ENCODE measurements around the gene CHRM4.

CHRM4 gene

DNA sequence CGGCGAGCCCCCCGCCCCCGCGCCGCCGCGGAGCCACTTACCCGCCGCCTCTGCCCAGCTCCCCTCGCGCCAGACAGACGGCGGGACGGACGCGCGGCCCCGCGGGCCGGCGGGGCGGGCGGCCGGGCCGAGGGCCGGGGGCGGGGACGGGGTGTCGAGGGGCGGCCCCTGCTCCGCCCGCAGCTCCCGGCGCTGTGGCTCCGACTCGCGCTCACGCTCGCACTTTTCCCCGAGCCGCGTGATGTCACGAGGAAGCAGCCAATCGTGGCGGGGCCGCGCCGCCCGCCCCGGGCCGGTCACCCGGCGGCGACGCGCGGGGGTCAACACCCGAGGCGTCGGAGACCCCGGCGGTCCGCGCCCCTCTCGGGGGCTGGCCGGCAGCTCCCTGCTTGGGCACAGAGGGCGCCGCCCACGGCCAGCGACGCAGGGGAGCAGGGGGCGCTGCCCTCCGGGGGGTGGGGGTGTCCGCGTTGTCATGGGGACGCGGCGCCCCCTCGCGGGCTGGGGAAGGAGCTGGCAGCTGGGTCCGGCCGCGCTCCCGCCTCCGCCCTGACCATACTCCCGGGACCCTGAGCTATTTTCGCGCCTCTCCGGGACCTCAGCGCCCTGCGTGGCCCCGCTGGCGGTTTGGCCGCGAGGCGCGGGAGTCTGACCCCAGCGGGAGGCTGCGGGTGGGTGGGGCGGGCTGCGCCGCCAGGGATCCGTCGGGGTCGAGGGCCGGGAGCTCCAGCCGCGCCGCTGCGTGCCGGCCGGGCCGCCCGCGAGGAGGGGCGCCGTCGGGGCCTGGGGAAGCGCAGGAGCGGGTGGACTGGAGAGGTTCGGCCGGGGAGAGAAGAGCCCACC is at the start of gene CHRM4:
CHRM4 (minus strand) TSS at position 199 of the 843 bp plus-strand sequence. CDS start 5,219 bp downstream, outside the sequence.
- DNase-seq (ENCODE audit: low read depth in 3 of 3, low spot score in 1 of 3) = no peak

DNA sequence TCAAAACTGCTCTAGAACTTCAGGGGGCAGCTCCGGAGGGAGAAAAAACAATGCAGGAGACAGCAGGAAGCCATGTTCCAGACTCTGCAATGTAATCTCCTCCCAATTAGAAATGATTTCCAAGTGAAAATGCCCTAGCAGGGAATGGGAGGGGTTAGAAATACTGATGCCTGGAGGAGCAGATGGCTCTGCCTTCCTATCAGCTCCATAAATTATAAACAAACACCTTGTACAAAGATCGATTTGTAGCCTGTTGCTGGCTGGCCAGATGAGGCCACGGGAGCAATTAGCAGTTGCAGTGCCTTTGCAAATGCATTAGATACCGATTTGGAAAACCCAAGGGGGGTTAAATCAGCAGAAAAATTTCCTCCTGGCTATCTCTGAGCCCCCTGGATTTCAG is 46.6 kb upstream of the CHRM4 start:
- DNase-seq (ENCODE audit: low read depth in 3 of 3, low spot score in 1 of 3) = no peak

DNA sequence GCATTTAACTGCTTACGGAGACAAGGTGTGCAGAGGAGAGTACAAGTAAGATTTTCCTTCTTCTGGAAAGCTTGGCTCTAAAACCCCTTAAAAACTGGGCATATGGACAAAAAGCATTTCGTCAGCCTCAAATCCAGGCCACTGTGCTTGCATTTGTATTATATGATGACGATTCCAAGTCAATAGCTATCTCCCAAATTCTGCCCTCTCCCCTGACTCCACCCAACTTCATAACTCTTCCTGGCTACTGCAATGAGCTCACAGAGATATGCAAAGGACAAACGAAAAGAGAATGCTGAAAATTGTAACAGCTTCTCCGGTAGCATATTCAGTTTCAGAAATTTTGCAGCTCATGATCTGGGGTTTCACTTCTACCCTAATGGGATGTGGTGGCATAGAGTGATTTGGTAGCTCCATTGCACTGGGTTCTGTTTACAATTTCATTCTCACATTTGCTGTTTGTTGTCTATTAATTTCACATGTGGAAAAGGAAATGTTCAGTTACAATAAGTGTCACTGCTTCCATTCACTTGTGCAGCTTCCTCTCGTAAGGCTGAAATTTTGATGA is 45.6 kb upstream of the CHRM4 start:
- DNase-seq (ENCODE audit: low read depth in 3 of 3, low spot score in 1 of 3) = no peak

DNA sequence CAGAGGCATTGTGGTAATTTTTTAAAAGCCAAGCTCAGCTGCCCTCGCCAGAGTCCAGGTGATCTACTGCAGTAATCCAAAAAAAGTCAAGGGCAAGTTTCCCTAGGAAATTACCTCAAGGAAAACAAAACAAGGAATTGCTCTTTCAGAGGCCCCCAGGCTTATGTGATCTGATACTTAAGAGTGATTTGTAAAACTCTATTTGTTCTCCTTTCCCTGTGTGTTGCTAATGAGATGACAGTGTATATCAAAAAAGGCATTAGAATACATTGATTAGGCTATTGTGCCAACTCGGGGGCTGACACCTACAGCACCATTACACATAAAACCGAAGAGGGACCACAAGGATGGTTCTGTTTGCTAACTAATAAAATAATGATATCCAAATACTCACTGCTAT is 44.5 kb upstream of the CHRM4 start:
- no peak for DNase-seq (ENCODE audit: low read depth in 3 of 3, low spot score in 1 of 3)

DNA sequence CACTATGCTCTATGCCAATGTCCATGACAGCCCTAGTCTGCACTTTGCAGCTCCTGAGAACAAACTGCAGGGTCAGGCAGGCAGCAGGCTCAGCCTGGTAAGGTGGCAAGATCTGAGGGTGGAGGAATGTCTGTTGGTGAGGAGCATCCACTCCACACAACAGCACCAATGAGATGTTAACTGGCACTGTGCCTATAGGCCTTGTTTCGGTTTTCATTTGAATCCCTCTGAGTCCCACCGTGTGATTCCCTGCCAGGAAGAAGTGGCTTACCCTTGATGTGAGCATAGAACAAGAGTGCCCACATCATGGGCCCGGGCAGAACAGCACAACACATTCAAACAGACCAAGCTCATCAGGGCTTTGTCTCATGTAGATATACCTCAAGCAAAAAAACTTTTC is 44.1 kb upstream of the CHRM4 start:
- DNase-seq (ENCODE audit: low read depth in 3 of 3, low spot score in 1 of 3) = no peak

DNA sequence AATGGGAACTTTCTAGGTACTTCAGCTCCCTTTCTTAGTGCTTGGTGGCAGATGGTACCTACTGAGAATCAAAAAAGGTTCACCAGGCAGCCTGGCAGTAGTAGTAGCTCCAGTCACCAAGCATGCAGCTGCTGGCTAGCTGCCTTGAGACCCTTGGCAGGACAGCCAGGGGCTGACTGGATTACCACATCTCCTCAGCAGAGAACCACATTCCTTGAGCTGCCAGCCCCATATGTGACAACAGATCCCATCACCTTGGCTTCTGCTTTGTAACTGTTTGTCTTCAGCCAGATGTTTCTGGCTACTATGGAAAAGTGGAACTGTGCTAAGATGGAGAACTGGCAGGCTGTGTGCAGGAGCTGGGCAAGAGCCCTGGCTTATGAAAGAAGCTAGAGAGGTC is 39.6 kb upstream of the CHRM4 start:
- DNase-seq (ENCODE audit: low read depth in 3 of 3, low spot score in 1 of 3) = no peak

DNA sequence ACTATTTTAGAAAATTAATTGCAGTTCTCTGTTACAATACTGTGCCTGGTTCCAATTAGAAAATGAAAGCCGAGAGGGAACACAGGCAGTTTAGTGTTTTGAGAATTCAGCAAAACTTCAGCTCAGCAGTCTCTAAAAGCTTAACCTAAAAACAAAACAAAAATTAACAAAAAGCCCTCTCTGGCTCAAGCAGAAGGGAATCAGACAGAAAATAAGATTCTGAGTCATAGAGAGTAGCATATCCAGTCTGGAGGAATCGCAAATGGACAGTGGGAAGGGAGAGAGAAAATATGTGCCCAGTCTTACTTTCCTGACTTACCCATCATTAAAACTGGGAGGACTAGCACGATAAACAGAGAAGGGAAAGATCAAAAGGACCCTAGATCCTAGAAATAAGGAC is 38.1 kb upstream of the CHRM4 start:
- no peak for DNase-seq (ENCODE audit: low read depth in 3 of 3, low spot score in 1 of 3)

DNA sequence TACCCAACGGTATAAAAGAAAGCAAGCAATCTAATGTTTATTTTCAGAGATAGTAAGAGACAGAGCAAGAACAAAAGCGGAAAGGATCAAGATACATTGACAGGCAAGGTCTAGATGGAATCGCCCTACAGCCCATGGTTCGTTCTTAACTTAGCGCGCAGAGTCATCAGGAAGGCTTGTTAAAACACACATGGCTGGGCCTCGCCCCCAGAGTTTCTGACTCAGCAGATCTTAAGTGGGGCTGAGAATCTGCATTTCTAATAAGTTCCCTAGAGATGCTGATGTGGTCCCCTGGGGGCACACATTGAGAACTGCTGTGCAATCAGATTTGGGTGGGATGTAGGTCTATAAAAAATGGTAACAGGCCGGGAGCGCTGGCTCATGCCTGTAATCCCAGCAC is 35.8 kb upstream of the CHRM4 start:
- DNase-seq (ENCODE audit: low read depth in 3 of 3, low spot score in 1 of 3) = no peak

DNA sequence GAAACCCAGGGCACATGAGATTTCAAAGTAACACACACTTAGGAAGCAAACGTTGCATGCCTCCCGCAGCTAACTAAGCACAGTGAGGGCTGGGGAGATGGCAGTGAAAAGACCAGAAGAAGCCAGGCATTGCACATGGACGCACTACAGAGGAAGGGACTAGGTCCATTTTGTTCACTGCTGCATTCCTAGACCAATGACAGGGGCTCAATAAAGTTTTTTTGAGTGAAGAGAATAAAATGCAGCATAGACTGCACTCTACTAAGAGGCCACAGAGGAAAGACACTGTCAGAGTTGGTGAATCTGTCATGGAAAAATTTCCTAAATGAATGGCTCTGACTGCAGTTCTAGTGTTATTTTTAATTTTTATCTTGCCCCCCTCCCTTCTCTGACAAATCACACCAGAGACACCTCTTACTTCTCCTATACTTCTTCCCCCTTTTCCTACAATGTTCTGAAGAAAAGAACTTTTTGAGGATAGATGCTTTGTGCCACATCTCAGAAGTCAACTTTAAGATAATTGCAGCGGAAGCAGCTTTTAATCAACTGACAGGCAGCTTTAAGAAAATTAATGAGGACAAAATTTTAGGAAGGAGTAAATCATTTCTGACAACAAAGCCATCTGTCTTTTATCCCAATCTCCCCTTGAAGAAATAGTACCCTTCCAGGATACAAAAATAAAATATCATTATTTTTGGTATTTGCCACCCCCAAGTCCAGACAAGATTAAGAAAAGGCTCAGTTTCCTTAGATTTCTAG is 34.8 kb upstream of the CHRM4 start:
- DNase-seq (ENCODE audit: low read depth in 3 of 3, low spot score in 1 of 3) = no peak

DNA sequence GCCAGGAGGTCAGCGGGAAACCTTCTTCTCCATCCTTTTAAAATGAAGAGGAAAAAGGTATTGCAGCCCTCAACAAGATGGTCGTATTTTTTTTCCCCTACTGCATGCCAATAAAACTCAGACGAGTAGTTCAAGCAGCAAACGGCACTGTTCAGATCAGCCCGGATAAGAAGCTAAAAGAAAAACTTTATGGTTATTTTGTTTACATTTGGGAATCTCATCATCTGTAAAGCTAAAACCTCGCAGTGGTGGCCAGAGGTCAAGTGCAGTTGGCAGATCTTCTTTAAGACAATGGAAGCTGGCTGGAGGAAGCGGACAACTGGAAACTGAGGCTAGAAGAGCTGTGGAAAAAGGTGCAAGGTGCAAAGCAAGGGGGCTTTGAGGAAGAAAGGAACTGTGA is 31.0 kb upstream of the CHRM4 start:
- DNase-seq (ENCODE audit: low read depth in 3 of 3, low spot score in 1 of 3) = no peak

DNA sequence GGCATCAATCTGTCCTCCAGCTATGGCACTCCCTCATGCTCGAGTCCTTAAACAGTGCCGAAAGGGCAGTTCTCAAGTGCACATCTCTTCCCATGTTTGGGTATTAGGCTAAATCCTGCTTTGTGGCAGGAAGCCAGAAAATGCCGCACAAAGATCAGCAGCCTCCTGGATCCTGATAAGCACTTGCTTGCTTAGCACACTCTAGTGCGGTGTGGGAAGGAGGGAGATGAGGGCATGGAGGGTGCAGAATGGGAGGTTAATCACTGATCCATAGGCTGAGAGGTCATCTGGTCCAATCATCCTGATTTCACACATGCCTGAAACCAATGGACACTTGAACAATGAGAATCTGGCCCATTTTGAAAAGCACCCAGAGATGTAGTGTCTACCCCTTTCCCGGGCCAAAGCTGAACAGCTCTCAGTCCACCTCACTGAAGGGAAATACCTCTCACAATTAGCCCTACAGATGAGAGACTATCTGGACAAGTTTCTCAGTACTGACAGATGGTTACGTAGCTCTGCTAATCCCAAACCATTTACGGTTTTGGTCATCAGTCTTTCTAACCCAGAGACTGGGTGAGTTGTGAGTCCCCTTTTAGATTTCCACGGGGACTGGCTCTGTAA is 29.8 kb upstream of the CHRM4 start:
- no peak for DNase-seq (ENCODE audit: low read depth in 3 of 3, low spot score in 1 of 3)

DNA sequence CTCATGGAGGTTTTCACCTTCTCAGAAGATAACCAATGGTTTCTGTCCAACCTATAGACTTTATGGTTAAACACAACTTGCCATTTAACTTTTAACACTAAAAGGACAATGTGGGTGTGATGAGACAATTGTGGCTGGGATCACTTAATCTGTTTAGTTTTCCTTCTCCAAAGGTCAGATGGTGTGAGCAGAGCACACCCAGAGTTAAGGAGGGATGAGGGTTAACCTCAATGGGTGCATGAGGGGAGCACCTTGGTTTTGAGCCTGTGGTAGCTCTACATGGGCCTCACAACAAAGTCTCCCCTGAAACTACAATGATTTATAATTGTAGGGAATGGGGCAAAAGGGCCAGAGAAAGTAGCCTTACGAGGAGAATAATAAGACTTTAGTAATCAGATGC is 28.9 kb upstream of the CHRM4 start:
- DNase-seq (ENCODE audit: low read depth in 3 of 3, low spot score in 1 of 3) = no peak

DNA sequence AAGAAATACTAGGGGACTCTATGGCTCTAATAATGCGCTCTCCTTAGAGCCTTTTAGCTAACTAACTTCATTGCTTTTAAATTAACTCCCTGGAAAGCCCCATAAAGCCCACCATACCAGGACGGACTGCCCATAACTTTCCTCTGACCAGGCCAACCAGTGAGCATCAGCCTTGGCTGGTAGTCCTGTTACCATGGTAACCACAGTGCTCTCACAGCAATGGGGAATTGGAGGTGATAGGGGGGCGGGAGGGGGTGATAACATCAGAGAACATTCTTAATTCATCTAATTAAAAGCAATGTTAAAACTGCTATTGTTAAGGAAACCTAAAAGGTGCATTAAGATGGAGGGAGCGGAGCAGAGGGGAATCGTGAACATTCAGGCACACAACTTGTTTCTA is 27.2 kb upstream of the CHRM4 start:
- no peak for DNase-seq (ENCODE audit: low read depth in 3 of 3, low spot score in 1 of 3)

DNA sequence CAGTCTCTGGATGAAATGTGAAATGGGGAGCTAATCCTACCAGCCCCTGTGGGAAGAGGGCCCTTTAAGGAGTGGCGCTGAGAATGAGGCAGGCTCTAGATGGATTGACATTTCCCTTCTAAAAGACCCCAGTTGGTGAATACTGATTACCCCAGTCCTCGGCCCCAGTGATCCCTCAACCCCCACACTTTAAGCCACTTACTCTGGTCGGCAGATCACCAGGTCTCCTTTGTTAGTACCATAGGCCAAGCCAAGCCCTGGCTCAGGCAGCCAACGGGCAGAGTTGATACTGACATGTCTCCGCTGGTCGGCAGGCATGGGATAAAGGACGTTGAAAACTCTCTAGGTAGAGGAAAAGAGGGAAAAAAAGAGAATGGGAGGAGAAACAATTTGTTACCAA is 26.1 kb upstream of the CHRM4 start:
- DNase-seq (ENCODE audit: low read depth in 3 of 3, low spot score in 1 of 3) = no peak

DNA sequence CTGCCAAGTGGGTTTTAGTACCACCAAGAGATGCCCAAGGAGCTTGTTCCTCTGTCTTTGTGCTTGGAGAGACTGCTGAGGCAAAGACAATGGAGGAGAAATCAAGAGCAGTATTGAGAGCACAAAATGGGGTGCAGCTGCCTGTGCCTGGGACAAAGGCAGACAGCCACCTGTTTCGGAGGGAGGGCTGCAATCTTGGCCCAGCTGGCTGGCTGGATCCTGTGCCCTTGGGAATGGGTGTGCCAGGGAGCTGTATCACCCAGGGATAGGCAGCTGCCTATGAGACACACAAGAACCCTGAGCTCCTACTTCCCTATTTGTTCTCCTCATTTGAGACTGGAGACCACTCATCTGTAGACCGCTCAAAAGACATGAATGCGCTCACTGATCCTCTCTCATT is 23.3 kb upstream of the CHRM4 start:
- no peak for DNase-seq (ENCODE audit: low read depth in 3 of 3, low spot score in 1 of 3)

DNA sequence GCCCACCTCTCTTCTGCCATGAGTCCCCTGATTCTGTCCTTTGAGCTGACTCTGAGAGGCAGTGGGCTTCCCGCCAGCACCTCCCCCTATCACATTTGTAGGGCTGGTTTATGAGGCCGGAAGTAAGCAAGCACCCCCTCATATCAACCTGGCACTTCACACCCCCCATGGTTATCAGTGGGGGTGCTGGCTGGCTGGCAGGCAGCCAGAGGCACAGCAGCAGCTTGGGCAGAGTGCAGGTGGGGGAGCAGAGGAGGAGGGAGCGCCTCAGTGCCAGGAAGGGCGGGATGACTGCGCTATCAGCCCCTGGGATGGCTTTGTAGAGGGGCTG is 22.9 kb upstream of the CHRM4 start:
- no peak for DNase-seq (ENCODE audit: low read depth in 3 of 3, low spot score in 1 of 3)

DNA sequence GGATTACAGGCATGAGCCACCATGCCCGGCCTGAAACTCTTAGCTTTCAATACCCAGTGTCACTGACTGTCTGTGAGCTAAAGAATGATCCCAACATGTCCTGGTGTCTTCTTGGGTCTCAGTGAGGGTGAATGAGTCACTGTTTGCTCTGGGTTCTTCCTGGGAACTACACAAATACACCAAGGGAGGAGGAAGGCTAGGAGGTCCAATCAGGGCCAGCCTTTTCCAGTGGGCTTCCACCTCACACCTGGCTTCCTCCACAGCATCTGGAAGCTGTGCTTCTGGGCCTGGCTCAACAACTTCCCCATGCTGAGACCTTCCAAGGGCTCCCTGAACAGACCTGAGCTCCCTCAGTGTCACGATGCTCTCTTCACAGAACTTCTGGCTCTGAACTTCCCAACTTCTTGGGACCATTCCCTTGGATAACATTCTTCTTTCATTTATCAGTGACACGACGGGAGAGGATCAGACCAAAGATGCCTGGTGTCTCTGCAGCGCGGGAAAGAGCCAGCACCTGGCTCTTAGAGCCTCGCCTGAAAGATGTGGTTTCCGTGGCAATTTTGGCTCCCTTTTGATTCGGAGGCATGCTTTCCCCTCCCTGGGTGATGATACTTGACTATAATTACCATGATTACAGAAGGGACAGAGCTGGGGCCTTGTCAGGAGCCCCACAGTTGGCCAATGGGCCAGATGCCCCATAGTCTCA is 22.3 kb upstream of the CHRM4 start:
- no peak for DNase-seq (ENCODE audit: low read depth in 3 of 3, low spot score in 1 of 3)

DNA sequence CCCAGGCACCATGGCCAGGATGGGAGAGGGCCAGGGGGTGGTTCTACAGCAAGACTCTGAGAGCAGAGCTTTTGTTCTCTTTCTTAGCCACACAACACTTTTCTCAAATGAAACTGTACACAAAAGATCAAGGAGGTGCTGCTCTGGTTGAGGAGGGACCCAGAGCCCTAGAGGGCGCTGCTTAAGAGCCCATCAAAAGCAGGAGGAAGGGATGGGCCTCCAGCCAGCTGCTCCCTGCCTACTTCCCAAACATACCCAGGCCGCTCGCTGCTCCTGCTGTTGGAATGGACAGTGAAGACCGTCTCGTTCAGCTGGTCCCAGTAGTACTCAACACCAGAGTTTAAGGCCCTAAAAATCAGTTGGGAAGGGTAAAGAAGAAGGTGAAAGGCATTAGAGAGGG is 18.4 kb upstream of the CHRM4 start:
- DNase-seq (ENCODE audit: low read depth in 3 of 3, low spot score in 1 of 3) = no peak

DNA sequence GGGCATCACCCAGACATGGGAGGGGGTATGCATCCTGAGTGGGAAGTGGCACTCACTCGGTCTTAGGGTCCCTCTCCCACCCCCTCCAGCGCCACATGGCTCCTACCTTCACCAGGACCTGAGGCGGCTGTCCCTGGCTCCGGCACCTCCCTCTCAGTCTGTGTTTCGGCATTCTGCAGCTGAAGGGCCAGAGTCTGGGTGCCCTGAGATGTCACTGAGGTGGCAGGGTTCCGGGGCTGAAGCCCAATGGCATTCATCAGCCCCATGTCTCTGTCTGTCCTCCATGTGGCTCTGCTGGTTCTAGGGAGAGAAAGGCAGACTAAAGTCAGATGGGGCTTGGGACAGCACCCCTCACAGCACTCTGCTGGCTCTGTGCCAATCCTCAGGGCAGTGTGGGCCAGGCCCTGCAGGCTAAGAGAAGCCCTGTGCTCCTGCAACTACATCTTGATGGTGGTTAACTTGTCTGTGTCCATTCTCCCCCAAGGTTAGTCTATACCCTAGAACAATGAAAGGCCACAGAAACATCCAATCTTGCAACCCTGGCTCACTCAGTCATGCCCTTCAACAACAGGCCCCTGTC is 16.9 kb upstream of the CHRM4 start:
- DNase-seq (ENCODE audit: low read depth in 3 of 3, low spot score in 1 of 3) = no peak

DNA sequence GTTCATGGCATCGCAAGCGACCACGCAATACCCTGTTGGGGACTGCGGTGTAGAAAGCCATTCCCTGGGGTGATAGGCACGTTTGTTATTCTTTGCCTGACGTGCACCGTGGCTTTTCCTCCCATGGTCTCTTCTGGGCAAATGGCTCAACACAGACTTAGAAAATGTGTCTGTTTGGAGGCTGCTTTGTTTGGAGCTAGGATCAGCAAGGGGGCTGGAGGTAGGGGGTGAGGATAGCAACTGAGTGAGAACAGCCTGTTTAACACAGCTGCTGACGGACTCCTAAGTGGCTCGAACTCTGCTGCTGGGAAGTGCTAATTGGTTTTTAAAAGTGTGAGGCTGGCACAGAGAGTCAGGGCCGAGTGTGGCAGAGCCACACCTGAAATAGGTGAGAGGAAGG is 16.1 kb upstream of the CHRM4 start:
- DNase-seq (ENCODE audit: low read depth in 3 of 3, low spot score in 1 of 3) = no peak

DNA sequence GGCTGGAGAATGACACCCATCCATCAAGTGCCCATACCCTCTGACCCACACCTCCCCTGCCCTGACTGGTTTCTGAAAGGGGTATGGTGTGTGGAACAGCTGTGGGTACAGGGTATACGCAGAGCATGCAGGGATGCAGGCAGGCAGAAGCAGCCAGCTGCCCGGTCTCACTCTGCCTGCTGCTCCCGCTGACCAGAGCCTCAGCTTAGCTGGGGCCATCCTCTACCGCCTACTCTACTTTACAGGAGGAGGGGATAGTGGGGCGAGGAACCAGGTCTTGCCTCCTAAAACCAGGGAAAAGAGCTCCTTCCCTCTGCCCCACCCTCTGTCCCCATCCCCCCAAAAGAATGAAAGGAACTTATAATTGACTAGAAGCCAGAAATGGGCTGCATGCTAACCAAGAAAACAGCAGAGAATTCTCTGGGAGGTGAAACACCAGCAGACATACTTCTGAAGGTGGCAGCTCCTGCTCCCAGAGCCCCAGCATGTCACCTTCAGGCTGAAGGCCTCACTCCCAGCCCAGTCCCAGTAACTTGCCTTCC is 13.0 kb upstream of the CHRM4 start:
- DNase-seq (ENCODE audit: low read depth in 3 of 3, low spot score in 1 of 3) = no peak
